Brain microvascular endothelial cell (primary cell): Measurements from ENCODE around the gene ANKS6.

ENCODE experiments used
- DNase-seq: peaks from one replicate; pipeline ENCODE4 v3.0.0-alpha.2; 2020
- H3K27ac ChIP-seq: fragments of 250-450 bp; sonication (Bioruptor Pico); 2 replicates; pipeline ENCODE4 v1.5.1; 2020; ENCODE audit warnings: mild to moderate bottlenecking, moderate library complexity
- H3K27me3 ChIP-seq: fragments of 250-450 bp; sonication (Bioruptor Pico); replicated peaks from 2 replicates; pipeline ENCODE4 v1.5.1; 2020; ENCODE audit warnings: mild to moderate bottlenecking
- H3K36me3 ChIP-seq: fragments of 250-450 bp; sonication (Bioruptor Pico); replicated peaks from 2 replicates; pipeline ENCODE4 v1.5.1; 2020; ENCODE audit warnings: mild to moderate bottlenecking
- H3K4me3 ChIP-seq: 2 replicates; pipeline ENCODE4 v1.5.1; 2011; ENCODE audit warnings: low read depth, mild to moderate bottlenecking, control low read depth, low read length, moderate library complexity
- CTCF ChIP-seq: IDR thresholded peaks from 2 replicates; pipeline ENCODE4 v1.5.1; 2011; ENCODE audit warnings: low read depth, mild to moderate bottlenecking, moderate library complexity, low read length, control low read depth, inconsistent platforms; ENCODE audit errors: missing control alignments
- in situ Hi-C: cut with HindIII; loops from 2 replicates; pipeline ENCODE4 v1.10.0; 2017; ENCODE audit warnings: low sequenced_read_pairs, low pct_ligation_motif_present

The ANKS6 gene

GRCh38 chr9:98747476-98747875, 48.9 kb downstream of the ANKS6 start:
- in situ Hi-C loops = no loop called here
- DNase-seq = no peak
- Histone ChIP-seq H3K27me3 (no peaks in the 10 kb centered on the region), H3K36me3 (no peaks in the 10 kb centered on the region), H3K27ac (no peak overlapping the region), H3K4me3 (no peak overlapping the region)
- TF ChIP-seq CTCF = no peak

GRCh38 chr9:98745470-98745869, 50.9 kb downstream of the ANKS6 start:
- Histone ChIP-seq H3K27ac (no peak overlapping the region), H3K27me3 (no peaks in the 10 kb centered on the region), H3K36me3 (no peaks in the 10 kb centered on the region), H3K4me3 (no peak overlapping the region)
- TF ChIP-seq CTCF = no peak
- DNase-seq = no peak
- in situ Hi-C loops = no loop called here

- H3K36me3 ChIP-seq = no peaks in the 10 kb centered on the region
- H3K27me3 ChIP-seq = no peaks in the 10 kb centered on the region
- no peak overlapping the region for H3K27ac ChIP-seq
- no peak overlapping the region for H3K4me3 ChIP-seq
- in situ Hi-C loops = no loop called here
- TF ChIP-seq CTCF = no peak
- DNase-seq = no peak
These were observed 52.3 kb downstream of the ANKS6 start for GRCh38 chr9:98743818-98744611.

GRCh38 chr9:98743329-98743728, 53.0 kb downstream of the ANKS6 start:
- in situ Hi-C loops = no loop called here
- DNase-seq = no peak
- TF ChIP-seq CTCF = no peak
- no peak overlapping the region for H3K4me3 ChIP-seq
- no peak overlapping the region for H3K27ac ChIP-seq
- H3K36me3 ChIP-seq = no peaks in the 10 kb centered on the region
- H3K27me3 ChIP-seq = no peaks in the 10 kb centered on the region

- TF ChIP-seq CTCF = no peak
- H3K4me3 ChIP-seq = no peak overlapping the region
- DNase-seq = no peak
- H3K27ac ChIP-seq = no peak overlapping the region
- H3K27me3 ChIP-seq = no peaks in the 10 kb centered on the region
- in situ Hi-C loops = no loop called here
- H3K36me3 ChIP-seq = no peaks in the 10 kb centered on the region
These were observed 53.8 kb downstream of the ANKS6 start for GRCh38 chr9:98742325-98743280.
